ENCODE measurements around the gene KNOP1.

The KNOP1 gene

GRCh38 chr16:19704321-19705145 lies 13.5 kb downstream of the KNOP1 start:
- Histone ChIP-seq H3K36me3 (ENCODE audit: control insufficient read depth, low read length) (peaks cover 82% of the 10 kb centered on the region), H3K4me1 (ENCODE audit: control insufficient read depth, low read length) (no peaks in the 10 kb centered on the region), H3K4me3 (ENCODE audit: low read length) (no peak overlapping the region), H3K9me3 (ENCODE audit: control insufficient read depth, insufficient read depth, low read length) (no peaks in the 10 kb centered on the region), H3F3A (ENCODE audit: control insufficient read depth, insufficient read depth) (no peaks in the 10 kb centered on the region), H3K27me3 (ENCODE audit: control insufficient read depth, low read length) (no peaks in the 10 kb centered on the region), H3K79me2 (ENCODE audit: control insufficient read depth, low read length) (peaks cover 2% of the 10 kb centered on the region; the same call in 1 of the 2 replicates), H3K4me2 (ENCODE audit: low read length) (no peak overlapping the region), H3K27ac (ENCODE audit: low read depth, low read length) (no peak overlapping the region), H4K20me1 (ENCODE audit: control insufficient read depth, insufficient read depth, low read depth, low read length) (no peaks in the 10 kb centered on the region), H3K9me2 (replicated peaks; ENCODE audit: control insufficient read depth, low read length) (no peaks in the 10 kb centered on the region)
- TF ChIP-seq, protein P1, sequence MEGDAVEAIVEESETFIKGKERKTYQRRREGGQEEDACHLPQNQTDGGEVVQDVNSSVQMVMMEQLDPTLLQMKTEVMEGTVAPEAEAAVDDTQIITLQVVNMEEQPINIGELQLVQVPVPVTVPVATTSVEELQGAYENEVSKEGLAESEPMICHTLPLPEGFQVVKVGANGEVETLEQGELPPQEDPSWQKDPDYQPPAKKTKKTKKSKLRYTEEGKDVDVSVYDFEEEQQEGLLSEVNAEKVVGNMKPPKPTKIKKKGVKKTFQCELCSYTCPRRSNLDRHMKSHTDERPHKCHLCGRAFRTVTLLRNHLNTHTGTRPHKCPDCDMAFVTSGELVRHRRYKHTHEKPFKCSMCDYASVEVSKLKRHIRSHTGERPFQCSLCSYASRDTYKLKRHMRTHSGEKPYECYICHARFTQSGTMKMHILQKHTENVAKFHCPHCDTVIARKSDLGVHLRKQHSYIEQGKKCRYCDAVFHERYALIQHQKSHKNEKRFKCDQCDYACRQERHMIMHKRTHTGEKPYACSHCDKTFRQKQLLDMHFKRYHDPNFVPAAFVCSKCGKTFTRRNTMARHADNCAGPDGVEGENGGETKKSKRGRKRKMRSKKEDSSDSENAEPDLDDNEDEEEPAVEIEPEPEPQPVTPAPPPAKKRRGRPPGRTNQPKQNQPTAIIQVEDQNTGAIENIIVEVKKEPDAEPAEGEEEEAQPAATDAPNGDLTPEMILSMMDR (IDR thresholded peaks at IDR 0.05; ENCODE audit: low read depth, low read length, poor library complexity, severe bottlenecking), result no peak
- no peak for TF ChIP-seq EZH2phosphoT487 (IDR thresholded peaks at IDR 0.05; ENCODE audit: borderline replicate concordance, low read length)

DNA sequence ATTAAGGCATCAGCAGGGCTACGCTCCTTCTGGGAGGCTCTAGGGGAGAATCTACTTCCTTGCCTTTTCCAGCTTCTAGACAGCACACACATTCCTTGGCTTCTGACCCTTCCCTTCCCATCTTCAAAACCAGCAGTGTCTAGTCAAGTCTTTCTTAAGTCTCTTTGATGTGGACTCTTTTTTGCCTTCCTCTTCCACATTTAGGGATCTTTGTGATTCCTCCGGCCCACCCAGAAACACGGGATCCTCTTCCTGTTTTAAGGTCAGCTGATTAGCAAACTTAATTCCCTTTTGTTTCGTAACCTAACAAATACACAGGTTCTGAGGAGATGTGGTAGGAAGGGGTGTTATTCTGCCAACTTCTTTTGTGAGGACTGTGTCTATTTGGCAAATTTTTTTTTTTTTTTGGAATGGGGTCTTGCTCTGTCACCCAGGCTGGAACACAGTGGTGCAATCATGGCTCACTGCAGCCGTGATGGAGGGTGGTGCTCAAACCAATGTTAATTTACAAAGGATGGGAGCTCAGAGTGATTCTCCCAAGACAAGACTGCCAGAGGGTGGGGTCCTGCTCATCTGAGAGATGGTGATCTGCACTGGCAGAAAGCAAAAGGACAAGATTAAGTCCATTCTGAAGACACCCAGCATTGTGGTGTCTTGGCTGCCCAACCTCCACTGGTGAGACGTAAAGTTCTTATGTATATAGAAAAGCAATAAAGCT lies 14.7 kb downstream of the KNOP1 start:
- H3K4me2 ChIP-seq (ENCODE audit: low read length), result no peak overlapping the region
- H3K27ac ChIP-seq (ENCODE audit: low read depth, low read length), result no peak overlapping the region
- H3F3A ChIP-seq (ENCODE audit: control insufficient read depth, insufficient read depth), result no peaks in the 10 kb centered on the region
- H3K4me3 ChIP-seq (ENCODE audit: low read length), result no peak overlapping the region
- no peaks in the 10 kb centered on the region for H3K9me3 ChIP-seq (ENCODE audit: control insufficient read depth, insufficient read depth, low read length)
- no peaks in the 10 kb centered on the region for H3K27me3 ChIP-seq (ENCODE audit: control insufficient read depth, low read length)
- peaks cover 2% of the 10 kb centered on the region; the same call in 1 of the 2 replicates for H3K79me2 ChIP-seq (ENCODE audit: control insufficient read depth, low read length)
- no peaks in the 10 kb centered on the region for H3K4me1 ChIP-seq (ENCODE audit: control insufficient read depth, low read length)
- peaks cover 81% of the 10 kb centered on the region for H3K36me3 ChIP-seq (ENCODE audit: control insufficient read depth, low read length)
- H4K20me1 ChIP-seq (ENCODE audit: control insufficient read depth, insufficient read depth, low read depth, low read length), result no peaks in the 10 kb centered on the region
- no peak for TF ChIP-seq EZH2phosphoT487 (IDR thresholded peaks at IDR 0.05; ENCODE audit: borderline replicate concordance, low read length)
- TF ChIP-seq, protein P1 (IDR thresholded peaks at IDR 0.05; ENCODE audit: low read depth, low read length, poor library complexity, severe bottlenecking), result no peak
- no peaks in the 10 kb centered on the region for H3K9me2 ChIP-seq (replicated peaks; ENCODE audit: control insufficient read depth, low read length)

DNA sequence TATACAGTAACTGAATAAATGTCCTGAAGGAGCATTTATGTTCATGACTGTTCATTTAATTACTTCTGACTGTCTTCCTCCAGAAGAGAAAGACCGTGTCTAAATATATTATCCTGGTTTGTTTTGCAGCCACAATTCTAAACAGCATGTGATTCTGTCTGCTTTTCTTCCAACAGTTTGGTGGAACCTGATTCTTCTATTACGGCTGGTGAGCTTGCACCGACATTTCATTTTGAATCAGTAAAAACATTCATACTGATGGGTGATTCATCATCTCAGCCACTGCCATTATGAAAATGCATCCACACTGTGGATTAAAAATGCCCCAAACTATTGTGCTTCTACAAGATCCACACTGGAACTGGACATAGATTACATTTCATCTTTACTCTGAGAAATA lies 16.9 kb downstream of the KNOP1 start:
- Histone ChIP-seq H4K20me1 (ENCODE audit: control insufficient read depth, insufficient read depth, low read depth, low read length) (peaks cover 4% of the 10 kb centered on the region; the same call in 1 of the 2 replicates), H3K36me3 (ENCODE audit: control insufficient read depth, low read length) (peaks cover 63% of the 10 kb centered on the region)

More for the DNA sequence above, 16.9 kb downstream of the KNOP1 start:
- H3K79me2 ChIP-seq (ENCODE audit: control insufficient read depth, low read length), result peaks cover 2% of the 10 kb centered on the region; the same call in 1 of the 2 replicates
- H3K27me3 ChIP-seq (ENCODE audit: control insufficient read depth, low read length), result no peaks in the 10 kb centered on the region
- no peak overlapping the region for H3K4me2 ChIP-seq (ENCODE audit: low read length)
- no peaks in the 10 kb centered on the region for H3K4me1 ChIP-seq (ENCODE audit: control insufficient read depth, low read length)
- no peaks in the 10 kb centered on the region for H3F3A ChIP-seq (ENCODE audit: control insufficient read depth, insufficient read depth)
- H3K27ac ChIP-seq (ENCODE audit: low read depth, low read length), result no peak overlapping the region
- no peaks in the 10 kb centered on the region for H3K9me3 ChIP-seq (ENCODE audit: control insufficient read depth, insufficient read depth, low read length)
- H3K4me3 ChIP-seq (ENCODE audit: low read length), result no peak overlapping the region
- no peaks in the 10 kb centered on the region for H3K9me2 ChIP-seq (replicated peaks; ENCODE audit: control insufficient read depth, low read length)
- TF ChIP-seq, protein P1 (IDR thresholded peaks at IDR 0.05; ENCODE audit: low read depth, low read length, poor library complexity, severe bottlenecking), result no peak
- TF ChIP-seq EZH2phosphoT487 (IDR thresholded peaks at IDR 0.05; ENCODE audit: borderline replicate concordance, low read length), result no peak

Measured in DOHH2 (cell line).